ENCODE data around the gene PDHB. TPM values are rescaled to one million over a fixed set of nuclear protein-coding genes. Genes with fewer than 3 reads are reported as not detected.

Gene PDHB
- total RNA-seq, 1 donor from 2014 or later = 63.1 TPM

DNA sequence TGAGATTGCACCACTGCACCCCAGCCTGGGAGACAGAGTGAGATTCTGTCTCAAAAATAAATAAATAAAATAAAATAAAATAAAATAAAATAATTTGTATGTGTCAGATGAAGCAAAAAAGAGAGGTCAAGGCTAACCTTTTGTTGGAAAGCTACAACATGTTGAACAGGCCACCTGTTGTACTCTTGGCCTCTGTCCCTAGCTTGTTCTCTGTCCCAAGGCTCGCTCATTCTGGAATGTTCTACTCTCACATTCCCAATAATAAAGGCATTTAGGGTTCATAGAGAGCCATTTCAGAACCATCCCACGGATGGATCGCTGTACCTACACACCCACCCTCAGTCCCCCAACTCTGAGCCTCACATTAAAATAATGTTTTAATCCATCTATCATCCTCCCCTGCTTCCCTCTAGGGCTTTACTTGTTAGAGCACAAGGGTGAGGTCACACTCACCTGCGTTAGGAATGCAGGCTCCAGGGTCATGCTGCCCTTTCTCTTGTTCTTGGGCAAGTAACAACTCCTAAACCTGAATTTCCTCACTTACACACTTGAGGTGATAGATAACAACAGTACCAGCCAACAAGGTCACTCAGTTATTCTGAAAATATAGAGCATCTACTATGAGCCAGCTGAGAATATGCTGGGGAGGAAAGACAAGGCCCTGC lies 33.4 kb upstream of the PDHB start:
- DNase-seq (ENCODE audit: low spot score in 2 of 2, unreplicated experiment in 2 of 2) = no peak
- H3K27ac Mint-ChIP-seq = no peak overlapping the region
- H3K27me3 Mint-ChIP-seq (ENCODE audit: low read depth) = no peaks in the 10 kb centered on the region
- no peak overlapping the region for H3K4me3 Mint-ChIP-seq
- H3K4me1 Mint-ChIP-seq = peaks cover 33% of the 10 kb centered on the region
- TF ChIP-seq CTCF (IDR thresholded peaks at IDR 0.05; ENCODE audit: unreplicated experiment) = no peak
- no peaks in the 10 kb centered on the region for H3K36me3 Mint-ChIP-seq
- H3K9me3 Mint-ChIP-seq = no peaks in the 10 kb centered on the region

- no peaks in the 10 kb centered on the region for H3K27me3 Mint-ChIP-seq (ENCODE audit: low read depth)
- TF ChIP-seq CTCF (IDR thresholded peaks at IDR 0.05; ENCODE audit: unreplicated experiment) = no peak
- no peak overlapping the region for H3K27ac Mint-ChIP-seq
- H3K36me3 Mint-ChIP-seq = no peaks in the 10 kb centered on the region
- H3K4me1 Mint-ChIP-seq = peaks cover 15% of the 10 kb centered on the region
- H3K4me3 Mint-ChIP-seq = no peak overlapping the region
- no peak for DNase-seq (ENCODE audit: low spot score in 2 of 2, unreplicated experiment in 2 of 2)
- H3K9me3 Mint-ChIP-seq = no peaks in the 10 kb centered on the region
These were observed 31.2 kb upstream of the PDHB start for GRCh38 chr3:58464866-58465265.

GRCh38 chr3:58463942-58464271 lies 30.3 kb upstream of the PDHB start:
- H3K4me3 Mint-ChIP-seq = peak overlapping the region; percentile 38
- no peak overlapping the region for H3K27ac Mint-ChIP-seq
- no peak for TF ChIP-seq CTCF (IDR thresholded peaks at IDR 0.05; ENCODE audit: unreplicated experiment)
- no peaks in the 10 kb centered on the region for H3K36me3 Mint-ChIP-seq
- DNase-seq (ENCODE audit: low spot score in 2 of 2, unreplicated experiment in 2 of 2) = no peak
- H3K27me3 Mint-ChIP-seq (ENCODE audit: low read depth) = no peaks in the 10 kb centered on the region
- H3K9me3 Mint-ChIP-seq = no peaks in the 10 kb centered on the region
- peaks cover 13% of the 10 kb centered on the region for H3K4me1 Mint-ChIP-seq

GRCh38 chr3:58463181-58463941 lies 29.7 kb upstream of the PDHB start:
- H3K27me3 Mint-ChIP-seq (ENCODE audit: low read depth) = no peaks in the 10 kb centered on the region
- TF ChIP-seq CTCF (IDR thresholded peaks at IDR 0.05; ENCODE audit: unreplicated experiment) = peak; percentile 27
- peaks cover 13% of the 10 kb centered on the region for H3K4me1 Mint-ChIP-seq
- no peaks in the 10 kb centered on the region for H3K9me3 Mint-ChIP-seq
- H3K4me3 Mint-ChIP-seq = peak overlapping the region; percentile 38
- H3K36me3 Mint-ChIP-seq = no peaks in the 10 kb centered on the region
- peak overlapping the region; percentile 57 for H3K27ac Mint-ChIP-seq
- DNase-seq (ENCODE audit: low spot score in 2 of 2, unreplicated experiment in 2 of 2) = peak in 1 of 2 experiments; percentile 61

- Mint-ChIP-seq H3K27ac (peak overlapping the region; percentile 57), H3K36me3 (no peaks in the 10 kb centered on the region), H3K27me3 (ENCODE audit: low read depth) (no peaks in the 10 kb centered on the region), H3K4me1 (peaks cover 13% of the 10 kb centered on the region), H3K4me3 (no peak overlapping the region), H3K9me3 (no peaks in the 10 kb centered on the region)
- no peak for DNase-seq (ENCODE audit: low spot score in 2 of 2, unreplicated experiment in 2 of 2)
- TF ChIP-seq CTCF (IDR thresholded peaks at IDR 0.05; ENCODE audit: unreplicated experiment) = no peak
These were observed 29.2 kb upstream of the PDHB start for GRCh38 chr3:58462829-58463180.
